NCI-H82 (cell line): Measurements from ENCODE around the gene POMP.
A peak's percentile ranks its signal among the peaks of the same experiment; 100 is the strongest.

ENCODE experiments used
- DNase-seq: peaks from one replicate; lab custom pipeline; 2025; lab: John Stamatoyannopoulos, UW

Gene POMP

GRCh38 chr13:28693605-28694491 lies 34.9 kb downstream of the POMP start:
- DNase-seq = peak; percentile 42

- DNase-seq = no peak
Measured at GRCh38 chr13:28697441-28697840, 38.5 kb downstream of the POMP start.

GRCh38 chr13:28699246-28699645 lies 40.3 kb downstream of the POMP start:
- DNase-seq = no peak

- DNase-seq = no peak
Measured at GRCh38 chr13:28704282-28704681, 45.4 kb downstream of the POMP start.

- no peak for DNase-seq
Measured at GRCh38 chr13:28704919-28705318, 46.0 kb downstream of the POMP start.

GRCh38 chr13:28705461-28706083 lies 46.6 kb downstream of the POMP start:
- peak; percentile 58 for DNase-seq

- no peak for DNase-seq
Measured at GRCh38 chr13:28707629-28708427, 48.9 kb downstream of the POMP start.

GRCh38 chr13:28710161-28710560 lies 51.2 kb downstream of the POMP start:
- no peak for DNase-seq

GRCh38 chr13:28714651-28715050 lies 55.7 kb downstream of the POMP start:
- no peak for DNase-seq

GRCh38 chr13:28716511-28716910 lies 57.6 kb downstream of the POMP start:
- no peak for DNase-seq

- no peak for DNase-seq
Measured at GRCh38 chr13:28717170-28717569, 58.2 kb downstream of the POMP start.

- no peak for DNase-seq
Measured at GRCh38 chr13:28718196-28718542, 59.2 kb downstream of the POMP start.

GRCh38 chr13:28718543-28719226 lies 59.8 kb downstream of the POMP start, which contains the start of gene SLC46A3:
SLC46A3 (minus strand) TSS chr13:28718970; CDS start chr13:28717998, 972 bp downstream.
- DNase-seq = peak; percentile 87

GRCh38 chr13:28719227-28720055 lies 60.5 kb downstream of the POMP start:
- no peak for DNase-seq

- no peak for DNase-seq
Measured at GRCh38 chr13:28723806-28724205, 64.9 kb downstream of the POMP start.

- DNase-seq = no peak
Measured at GRCh38 chr13:28725046-28725610, 66.2 kb downstream of the POMP start.
